SK-N-SH treated with all-trans-retinoic acid at 6 μM for 48 hours (cell line): ENCODE measurements around the gene TTC13.

ENCODE experiments used
- CSDC2 ChIP-seq: fragments of 250-450 bp; sonication (Bioruptor Pico); IDR thresholded peaks from 2 replicates; pipeline ENCODE4 v1.5.0; 2020; ENCODE audit warnings: mild to moderate bottlenecking, moderate library complexity
- PATZ1 ChIP-seq: fragments of 250-450 bp; sonication (Bioruptor Pico); IDR thresholded peaks from 2 replicates; pipeline ENCODE4 v1.8.0; 2020; ENCODE audit warnings: mild to moderate bottlenecking, moderate library complexity, borderline replicate concordance
- ZFP3 ChIP-seq: fragments of 250-450 bp; sonication (Bioruptor Pico); IDR thresholded peaks from 2 replicates; pipeline ENCODE4 v1.5.0; 2020; ENCODE audit warnings: mild to moderate bottlenecking, moderate library complexity
- TF ChIP-seq, protein P1 (sequence below): fragments of 250-450 bp; sonication (Bioruptor Pico); IDR thresholded peaks from 2 replicates; pipeline ENCODE4 v1.5.0; 2020; ENCODE audit warnings: mild to moderate bottlenecking, moderate library complexity
- TF ChIP-seq, protein P2 (sequence below): fragments of 250-450 bp; sonication (Bioruptor Pico); IDR thresholded peaks from 2 replicates; pipeline ENCODE4 v1.5.1; 2020; ENCODE audit warnings: low read depth, mild to moderate bottlenecking, moderate library complexity

DNA sequence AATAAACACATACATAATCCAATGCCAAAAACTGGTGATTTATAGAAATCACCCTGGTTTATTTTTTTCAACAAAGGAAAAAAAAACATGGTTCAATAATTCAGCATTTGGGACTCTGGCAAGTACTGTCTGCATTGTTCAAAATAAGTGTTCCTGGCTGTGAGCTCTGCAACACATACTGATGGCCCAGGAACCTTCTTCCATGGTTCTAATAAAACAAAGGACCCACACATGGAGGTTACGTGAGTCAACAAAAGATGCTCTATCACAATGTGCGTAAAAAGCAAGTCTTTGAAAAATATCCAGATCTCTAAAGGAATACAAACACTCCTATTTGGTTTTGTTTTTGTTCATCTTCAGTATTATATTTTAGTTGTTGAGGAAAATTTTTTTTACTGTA, 72.4 kb downstream of the TTC13 start:
- TF ChIP-seq PATZ1 (CRISPR knock-in tag), result no peak
- TF ChIP-seq CSDC2, result no peak
- TF ChIP-seq, protein P1, sequence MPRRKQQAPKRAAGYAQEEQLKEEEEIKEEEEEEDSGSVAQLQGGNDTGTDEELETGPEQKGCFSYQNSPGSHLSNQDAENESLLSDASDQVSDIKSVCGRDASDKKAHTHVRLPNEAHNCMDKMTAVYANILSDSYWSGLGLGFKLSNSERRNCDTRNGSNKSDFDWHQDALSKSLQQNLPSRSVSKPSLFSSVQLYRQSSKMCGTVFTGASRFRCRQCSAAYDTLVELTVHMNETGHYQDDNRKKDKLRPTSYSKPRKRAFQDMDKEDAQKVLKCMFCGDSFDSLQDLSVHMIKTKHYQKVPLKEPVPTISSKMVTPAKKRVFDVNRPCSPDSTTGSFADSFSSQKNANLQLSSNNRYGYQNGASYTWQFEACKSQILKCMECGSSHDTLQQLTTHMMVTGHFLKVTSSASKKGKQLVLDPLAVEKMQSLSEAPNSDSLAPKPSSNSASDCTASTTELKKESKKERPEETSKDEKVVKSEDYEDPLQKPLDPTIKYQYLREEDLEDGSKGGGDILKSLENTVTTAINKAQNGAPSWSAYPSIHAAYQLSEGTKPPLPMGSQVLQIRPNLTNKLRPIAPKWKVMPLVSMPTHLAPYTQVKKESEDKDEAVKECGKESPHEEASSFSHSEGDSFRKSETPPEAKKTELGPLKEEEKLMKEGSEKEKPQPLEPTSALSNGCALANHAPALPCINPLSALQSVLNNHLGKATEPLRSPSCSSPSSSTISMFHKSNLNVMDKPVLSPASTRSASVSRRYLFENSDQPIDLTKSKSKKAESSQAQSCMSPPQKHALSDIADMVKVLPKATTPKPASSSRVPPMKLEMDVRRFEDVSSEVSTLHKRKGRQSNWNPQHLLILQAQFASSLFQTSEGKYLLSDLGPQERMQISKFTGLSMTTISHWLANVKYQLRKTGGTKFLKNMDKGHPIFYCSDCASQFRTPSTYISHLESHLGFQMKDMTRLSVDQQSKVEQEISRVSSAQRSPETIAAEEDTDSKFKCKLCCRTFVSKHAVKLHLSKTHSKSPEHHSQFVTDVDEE (CRISPR knock-in tag), result no peak
- no peak for TF ChIP-seq ZFP3 (CRISPR knock-in tag)
- TF ChIP-seq, protein P2, sequence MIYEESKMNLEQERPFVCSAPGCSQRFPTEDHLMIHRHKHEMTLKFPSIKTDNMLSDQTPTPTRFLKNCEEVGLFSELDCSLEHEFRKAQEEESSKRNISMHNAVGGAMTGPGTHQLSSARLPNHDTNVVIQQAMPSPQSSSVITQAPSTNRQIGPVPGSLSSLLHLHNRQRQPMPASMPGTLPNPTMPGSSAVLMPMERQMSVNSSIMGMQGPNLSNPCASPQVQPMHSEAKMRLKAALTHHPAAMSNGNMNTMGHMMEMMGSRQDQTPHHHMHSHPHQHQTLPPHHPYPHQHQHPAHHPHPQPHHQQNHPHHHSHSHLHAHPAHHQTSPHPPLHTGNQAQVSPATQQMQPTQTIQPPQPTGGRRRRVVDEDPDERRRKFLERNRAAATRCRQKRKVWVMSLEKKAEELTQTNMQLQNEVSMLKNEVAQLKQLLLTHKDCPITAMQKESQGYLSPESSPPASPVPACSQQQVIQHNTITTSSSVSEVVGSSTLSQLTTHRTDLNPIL (CRISPR knock-in tag), result no peak
